Left cardiac atrium (tissue), 4 donors: ENCODE data around the gene TNS2. TPM values are rescaled to one million over a fixed set of nuclear protein-coding genes. Genes with fewer than 3 reads are reported as not detected.
"Not testable (repeated sequence)": the region's sequence is repeated elsewhere in the genome, so short reads cannot be mapped to it uniquely, and the experiment has no call there.

Experiments used
- ATAC-seq, 2 donors: fragments of 200-7000 bp; cut with Tn5 transposase; one replicate each; pipeline ENCODE4 v1.9.1; 2020; ENCODE audit warnings: mild to moderate bottlenecking in 2 of 2, moderate library complexity in 2 of 2
- DNase-seq: peaks from one replicate; pipeline ENCODE4 v3.0.0-alpha.2; 2020
- intact Hi-C, 2 donors: fragments of 100-400 bp; cut with DNase I; formaldehyde crosslinking; loops; one replicate each; pipeline versions ENCODE4 v1.14.1 to v1.15.1; 2022 to 2023
- total RNA-seq, 2 donors: library from RNA; stranded (reverse); fragmentation: NEBNext Ultra II Directional; extraction: Animal tissue kit (Norgen Biotek cat#: 25700); gene quantifications; one replicate each; pipeline ENCODE4 v1.2.1, GENCODE V29; 2021
- donor health status: DM: no; HTN: yes; CAD: no.
- donor health status: DM: no; HTN: yes; CAD: no; lungs with severe emphysema.
- donor health status: DM: yes; HTN: yes; CAD: no.
- donor health status: Dilated cardiomyopathy.

TNS2 gene
- total RNA-seq, 2 donors from 2014 or later, result 108 to 122 TPM

DNA sequence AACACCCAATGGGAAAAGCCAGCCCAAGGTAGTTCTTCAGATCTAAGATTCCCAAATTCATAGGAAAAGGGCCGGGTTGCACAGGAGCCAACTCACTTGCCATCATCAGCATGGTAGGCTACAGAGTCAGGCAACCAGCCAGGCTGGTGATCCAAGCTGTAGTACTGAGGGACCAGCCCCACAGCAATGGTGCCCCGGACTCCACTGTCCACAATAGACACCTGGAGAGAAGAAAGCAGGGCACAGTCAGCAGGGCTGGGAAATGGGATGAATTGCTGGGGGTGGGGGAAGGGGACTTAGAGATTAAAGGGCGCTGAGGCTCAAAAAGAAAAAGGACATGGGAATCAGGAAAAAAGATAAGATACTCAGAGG, 25.1 kb downstream of the TNS2 start:
- ATAC-seq, result no peak
- DNase-seq, result no peak
- intact Hi-C loops, result no loop called here

DNA sequence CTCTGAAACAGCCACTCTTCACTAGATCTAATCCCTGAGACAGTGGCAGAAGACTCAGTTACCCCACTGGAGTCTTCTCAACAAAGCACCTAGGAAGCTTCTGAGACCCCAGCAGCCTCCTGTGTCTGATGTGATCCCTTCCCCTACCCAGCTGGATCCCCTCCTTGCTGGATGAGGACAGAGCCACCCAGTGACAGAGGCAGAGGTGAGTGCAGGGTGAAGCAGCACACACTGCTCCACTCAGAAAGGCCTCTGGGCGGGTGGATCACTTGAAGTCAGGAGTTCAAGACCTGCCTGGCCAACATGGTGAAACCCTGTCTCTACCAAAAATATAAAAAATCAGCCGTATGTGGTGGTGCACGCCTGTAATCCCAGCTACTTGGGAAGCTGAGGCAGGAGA, 26.6 kb downstream of the TNS2 start:
- DNase-seq, result no peak
- no peak for ATAC-seq
- intact Hi-C loops, result no loop called here

DNA sequence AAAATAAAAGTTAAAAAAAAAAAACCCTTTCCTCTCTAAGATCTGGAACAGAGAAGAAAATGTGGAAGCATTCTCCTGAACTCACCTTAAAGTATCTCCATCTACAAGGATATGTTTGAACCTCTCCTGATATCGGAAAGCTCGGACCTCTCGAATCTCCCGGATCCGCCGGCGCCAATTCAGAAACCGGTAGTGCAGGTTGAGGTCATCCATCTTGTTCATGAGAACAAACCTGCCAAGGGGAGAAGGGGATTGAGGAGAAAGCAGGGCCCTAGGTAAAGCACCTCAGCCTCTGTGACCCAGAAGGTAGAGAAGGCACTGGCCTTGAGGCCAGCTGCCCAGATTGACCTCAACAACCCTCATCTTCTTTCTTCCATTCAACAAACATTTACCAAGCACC, 27.2 kb downstream of the TNS2 start:
- no peak for ATAC-seq

DNA sequence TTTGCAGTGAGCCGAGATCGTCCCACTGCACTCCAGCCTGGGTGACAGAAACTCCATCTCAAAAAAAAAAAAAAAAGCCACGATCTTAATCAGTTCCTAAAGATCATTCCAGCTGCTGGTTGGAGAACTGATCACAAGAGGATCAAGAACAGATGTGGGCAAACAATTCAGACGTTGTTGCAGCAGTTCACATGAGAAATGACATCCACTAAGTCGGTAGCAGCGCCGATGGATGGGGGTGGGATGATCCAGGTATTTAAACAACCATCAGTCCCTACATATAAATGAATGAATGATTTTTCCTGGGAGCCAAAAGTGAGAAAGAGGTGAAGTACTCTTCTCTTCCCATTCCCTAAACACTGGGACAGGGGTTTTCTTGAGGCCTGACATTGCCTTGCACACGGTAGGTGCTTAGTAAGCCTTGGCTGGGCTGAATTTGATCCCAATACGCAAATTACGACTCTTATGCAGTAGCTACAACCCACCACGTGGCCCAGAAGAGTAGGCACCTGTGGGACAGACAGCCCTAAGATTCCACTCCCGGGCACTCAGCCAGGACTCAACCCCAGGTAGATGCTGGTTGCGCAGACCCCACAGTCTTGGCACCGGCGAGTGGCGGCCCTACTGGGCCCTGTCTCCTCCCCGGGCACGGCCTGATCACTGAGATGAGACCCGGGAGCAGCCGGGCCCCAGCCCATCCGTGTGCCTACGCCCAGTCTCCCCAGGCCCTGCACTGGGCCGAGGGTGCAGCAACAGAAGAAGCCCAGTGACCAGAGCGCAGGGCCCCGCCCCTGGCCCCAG, 28.8 kb downstream of the TNS2 start:
- intact Hi-C loops, result no loop called here
- ATAC-seq (peak in 1 of 2 donors; percentile 3), DNase-seq (no peak)

More for the DNA sequence above, 27.2 kb downstream of the TNS2 start:
- DNase-seq, result no peak
- intact Hi-C loops, result no loop called here

DNA sequence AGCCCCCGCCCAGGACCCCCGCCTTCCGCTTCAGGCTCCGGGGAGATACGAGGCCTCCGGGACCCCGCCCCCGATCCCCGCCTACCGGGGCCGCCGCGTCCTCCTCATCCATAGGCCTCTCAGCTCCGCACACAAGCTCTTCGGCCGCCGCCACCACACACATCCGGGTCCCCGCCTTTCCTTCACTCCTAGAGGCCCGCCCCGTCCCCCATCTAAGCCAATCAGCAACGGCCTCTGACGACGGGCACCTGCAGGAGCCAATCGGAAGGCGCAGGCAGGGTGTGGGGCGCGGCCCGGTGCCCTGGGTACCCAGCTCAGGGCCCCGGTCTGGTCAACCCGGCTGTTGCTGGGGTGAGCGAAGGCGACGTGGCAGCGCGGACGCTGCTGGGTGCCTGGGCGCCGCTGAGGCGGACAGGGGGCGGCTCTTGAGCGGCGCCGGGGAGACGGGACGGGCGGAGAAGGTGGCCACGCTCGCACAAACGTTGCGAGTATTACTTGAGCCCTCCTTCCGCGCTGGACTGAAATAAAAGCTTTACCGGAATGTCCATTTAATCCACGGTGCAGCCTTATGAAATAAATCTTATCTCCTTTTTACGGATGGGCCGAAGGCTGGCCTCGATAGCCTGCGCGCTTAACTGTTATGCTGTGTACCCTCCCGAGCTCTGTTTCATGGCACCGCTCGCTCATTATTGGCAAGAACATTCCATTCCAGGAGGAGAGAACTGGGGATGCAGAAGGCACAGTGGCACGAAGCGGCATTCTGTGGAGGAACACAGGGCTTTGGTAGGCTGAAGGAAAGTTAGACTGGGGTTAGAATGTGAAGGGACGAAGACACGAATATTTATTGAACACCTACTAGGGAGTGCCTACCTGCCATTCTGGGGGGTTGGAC, 29.6 kb downstream of the TNS2 start, which contains the start of gene SPRYD3:
TSS of gene SPRYD3 (minus strand) at position 165 of the 892 bp plus-strand sequence. CDS start at position 108, 57 bp downstream.
- DNase-seq, result peak; percentile 98
- peak; percentile 99 for ATAC-seq
- intact Hi-C loops, result no loop called here

DNA sequence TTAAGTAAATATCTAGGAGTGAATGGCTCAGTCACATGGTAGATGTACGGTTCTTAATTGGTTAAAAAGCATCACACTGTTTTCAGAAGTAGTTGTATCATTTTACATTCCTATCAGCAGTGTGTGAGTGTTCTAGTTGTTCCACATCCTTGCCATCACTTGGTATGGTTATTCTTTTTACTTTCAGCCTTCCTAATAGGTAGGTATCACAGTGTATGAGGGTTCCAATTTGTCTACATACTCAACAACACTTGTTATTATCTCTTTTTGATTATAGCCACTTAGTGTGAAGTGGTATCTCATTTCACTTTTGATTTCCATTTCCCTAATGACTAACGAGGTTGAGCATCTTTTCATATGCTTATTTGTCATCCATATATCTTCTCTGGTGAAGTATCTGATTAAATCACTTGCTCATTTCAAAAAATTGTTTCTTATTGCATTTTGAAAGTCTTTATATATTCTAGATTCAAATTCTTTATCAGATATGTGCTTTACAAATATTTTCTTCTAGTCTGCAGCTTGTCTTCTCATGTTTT, 32.8 kb downstream of the TNS2 start:
- intact Hi-C loops, result no loop called here
- no peak for DNase-seq
- no peak for ATAC-seq

DNA sequence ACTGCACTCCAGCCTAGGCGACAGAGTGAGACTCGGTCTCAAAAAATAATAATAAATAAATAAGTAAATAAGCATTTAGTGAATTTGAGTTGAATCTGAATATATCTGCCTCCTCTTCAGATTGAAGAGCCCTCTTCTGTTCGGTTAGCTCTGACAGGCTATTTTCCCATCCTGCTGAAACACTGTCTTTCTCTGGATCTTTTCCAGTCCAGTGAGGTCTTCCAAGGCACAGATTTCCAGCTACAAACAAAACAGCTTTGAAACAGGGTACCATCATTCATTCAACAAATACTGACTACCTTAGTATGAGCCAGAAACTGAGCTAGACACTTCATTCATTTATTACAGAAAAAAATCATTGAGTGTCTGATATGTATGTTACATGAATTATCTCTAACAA, 36.5 kb downstream of the TNS2 start:
- DNase-seq (no peak), ATAC-seq (no peak)
- intact Hi-C loops, result no loop called here

DNA sequence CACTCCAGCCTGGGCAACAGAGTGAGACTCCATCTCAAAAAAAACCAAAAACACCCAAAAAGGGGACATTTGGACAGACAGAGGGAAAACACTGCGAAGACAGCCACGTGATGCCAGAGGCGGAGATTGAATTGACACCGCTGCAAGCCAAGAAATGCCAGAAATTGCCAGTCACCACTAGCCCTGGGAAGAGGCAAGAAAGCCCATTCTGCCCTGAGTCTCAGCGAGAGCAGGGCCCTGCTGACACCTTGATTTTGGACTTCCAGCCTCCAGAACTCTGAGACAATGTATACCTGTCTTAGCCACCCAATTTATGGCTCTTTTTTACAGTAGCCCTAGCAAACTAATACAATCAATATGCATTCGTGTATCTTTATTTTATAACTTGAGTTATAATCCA, 40.2 kb downstream of the TNS2 start:
- ATAC-seq, result no peak
- intact Hi-C loops, result no loop called here
- no peak for DNase-seq

DNA sequence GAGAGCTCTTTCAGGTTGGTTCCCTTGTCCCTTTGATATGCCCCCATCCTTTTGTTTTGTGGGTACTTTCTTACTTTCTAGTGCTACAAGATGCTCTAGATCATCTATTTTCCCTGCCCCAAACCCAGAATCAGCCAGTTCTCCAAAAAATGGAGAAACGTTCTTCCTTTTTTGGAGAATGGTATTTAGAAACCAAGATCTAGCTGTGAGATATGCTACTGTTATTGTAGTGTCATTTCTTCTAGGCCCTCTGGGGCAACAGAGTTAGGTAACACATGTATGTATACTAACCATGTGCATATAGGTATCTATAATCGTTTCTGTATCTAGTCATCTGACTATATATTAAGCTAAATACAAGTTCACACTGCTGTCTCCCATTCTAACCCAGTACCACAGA, 40.7 kb downstream of the TNS2 start:
- intact Hi-C loops, result no loop called here
- DNase-seq (no peak), ATAC-seq (no peak)

DNA sequence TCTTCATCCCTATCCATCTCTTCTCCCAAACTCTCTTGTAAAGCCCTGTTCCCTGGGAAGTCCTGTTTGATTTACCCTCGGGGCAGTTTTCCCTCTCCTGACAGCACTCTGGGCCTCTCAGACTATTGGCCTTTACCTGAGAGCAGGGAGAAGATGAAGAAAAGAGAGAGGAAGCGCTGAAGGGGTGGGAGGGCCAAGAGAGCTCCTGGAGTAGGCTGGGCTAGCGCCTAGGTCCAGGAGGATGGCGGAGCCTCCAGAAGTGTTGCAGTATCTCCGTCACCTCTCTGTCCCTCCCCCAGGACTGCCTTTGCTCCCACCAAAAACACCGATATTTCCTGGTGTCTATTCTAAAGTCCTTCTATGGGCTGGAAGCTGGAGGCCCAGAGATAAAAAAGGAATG, 41.9 kb downstream of the TNS2 start:
- ATAC-seq (no peak), DNase-seq (no peak)
- intact Hi-C loops, result no loop called here

DNA sequence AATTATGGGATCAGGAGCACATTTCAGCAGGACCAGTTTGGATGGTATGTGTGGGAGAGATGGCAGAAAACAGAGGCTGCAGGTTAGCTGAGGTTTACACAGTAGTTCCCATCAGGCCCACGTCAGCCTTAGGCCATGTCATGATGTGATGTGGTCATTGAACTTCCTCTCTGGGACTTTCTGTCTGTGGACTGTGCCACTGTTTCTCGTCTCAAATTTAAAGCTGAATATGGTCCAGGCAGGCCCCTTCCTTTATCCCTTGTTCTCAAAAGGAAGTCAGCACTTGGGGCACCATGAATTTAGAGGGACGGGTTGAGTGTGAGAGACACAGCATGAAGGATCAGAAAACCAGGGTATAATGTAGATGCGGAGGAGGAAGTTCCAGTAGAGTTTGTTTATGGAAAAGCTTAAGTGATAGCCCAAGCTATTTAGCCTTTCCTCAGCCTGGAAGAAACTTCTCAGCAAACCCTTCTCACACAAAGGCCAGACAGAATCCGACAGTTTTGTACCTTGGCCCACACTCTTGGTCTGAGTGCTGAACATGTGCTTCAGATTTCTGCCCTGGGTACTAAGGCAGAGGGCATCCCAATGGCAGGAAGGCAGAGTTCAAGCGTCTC, 44.0 kb downstream of the TNS2 start:
- intact Hi-C loops, result no loop called here
- no peak for ATAC-seq
- no peak for DNase-seq

DNA sequence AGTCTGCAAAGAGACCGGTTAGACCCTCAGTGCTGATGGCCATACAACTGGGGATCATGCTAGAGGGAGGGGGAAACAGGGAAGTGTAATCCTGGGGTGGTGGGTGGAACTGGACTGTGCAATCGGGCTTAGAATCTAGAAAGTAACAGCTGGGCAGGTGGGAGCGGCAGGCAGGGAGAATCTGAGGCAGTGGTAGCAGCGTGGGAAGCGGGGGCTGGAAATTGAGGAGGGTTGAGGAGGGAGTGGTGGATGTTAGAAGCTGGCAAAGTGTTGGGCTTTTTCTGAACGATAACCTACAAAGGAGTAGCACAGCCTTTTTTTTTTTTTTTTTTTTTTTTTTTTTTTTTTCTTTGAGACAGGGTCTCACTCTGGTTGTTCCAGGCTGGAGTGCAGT, 44.5 kb downstream of the TNS2 start:
- DNase-seq, result no peak
- no peak for ATAC-seq
- intact Hi-C loops, result no loop called here

DNA sequence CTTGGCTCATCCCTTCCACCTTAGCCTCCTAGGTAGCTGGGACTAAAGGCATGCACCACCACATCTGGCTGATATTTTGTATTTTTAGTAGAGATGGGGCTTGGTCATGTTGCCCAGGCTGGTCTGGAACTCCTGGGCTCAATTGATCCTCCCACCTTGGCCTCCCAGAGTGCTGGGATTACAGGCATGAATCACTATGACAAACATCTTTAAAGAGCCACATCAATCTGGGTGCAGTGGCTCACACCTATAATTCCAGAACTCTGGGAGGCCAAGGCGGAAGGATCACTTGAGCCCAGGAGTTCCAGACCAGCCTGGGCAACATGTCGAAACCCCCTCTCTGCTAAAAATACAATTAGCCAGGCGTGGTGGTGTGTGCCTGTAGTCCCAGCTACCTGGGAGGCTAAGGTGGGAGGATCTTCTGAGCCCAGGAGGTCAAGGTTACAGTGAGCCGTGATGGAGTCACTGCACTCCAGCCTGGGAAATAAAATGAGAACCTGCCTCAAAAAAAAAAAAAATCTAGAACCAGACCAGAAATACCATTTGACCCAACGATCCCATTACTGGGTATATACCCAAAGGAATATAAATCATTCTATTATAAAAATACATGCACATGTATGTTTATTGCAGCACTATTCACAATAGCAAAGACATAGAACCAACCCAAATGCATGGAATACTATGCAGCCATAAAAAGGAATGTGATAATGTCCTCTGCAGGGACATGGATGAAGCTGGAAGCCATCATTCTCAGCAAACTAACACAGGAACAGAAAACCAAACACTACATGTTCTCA, 45.1 kb downstream of the TNS2 start:
- ATAC-seq, intact Hi-C loops, DNase-seq: not testable (repeated sequence)

DNA sequence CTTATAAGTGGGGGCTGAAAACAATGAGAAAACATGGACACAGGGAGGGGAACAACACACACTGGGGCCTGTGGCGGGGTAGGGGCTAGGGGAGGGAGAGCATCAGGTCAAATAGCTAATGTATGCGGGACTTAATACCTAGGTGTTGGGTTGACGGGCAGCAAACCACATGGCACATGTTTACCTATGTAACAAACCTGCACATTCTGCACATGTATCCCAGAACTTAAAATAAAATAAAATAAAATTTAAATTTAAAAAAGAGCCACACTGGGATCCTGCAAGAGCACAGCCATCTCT, 45.7 kb downstream of the TNS2 start:
- intact Hi-C loops, ATAC-seq, DNase-seq: not testable (repeated sequence)

DNA sequence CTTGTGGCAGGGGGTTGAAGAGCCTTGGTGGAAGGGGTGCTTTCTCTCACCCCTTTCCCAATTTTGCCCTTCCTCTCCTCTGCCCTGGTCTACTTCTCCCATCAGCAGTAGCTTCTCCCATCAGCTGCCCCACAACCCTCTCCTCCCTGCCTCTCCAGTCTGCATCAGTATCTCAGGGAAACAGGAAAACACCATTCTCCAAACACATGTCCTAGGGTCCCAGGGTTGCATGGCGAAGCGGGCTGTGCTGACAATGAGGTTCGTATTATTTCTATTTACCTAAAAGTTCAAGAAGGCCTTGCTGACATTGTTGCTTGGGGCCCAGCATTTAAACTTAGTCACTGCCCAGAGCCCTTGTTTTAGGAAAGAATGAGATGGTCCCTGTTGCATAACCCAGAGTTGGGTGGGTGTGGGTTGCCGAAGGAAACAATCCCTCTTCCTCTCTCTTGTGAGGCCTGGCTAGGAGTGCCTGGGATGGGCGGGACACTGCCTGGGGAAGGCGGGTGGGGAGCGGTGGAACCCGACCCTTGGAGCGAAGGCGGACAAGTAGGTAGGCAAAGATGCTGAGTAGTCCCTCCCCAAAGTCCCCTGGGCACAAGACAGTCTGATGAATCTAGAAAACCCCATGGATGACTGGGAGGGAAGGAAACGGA, 46.4 kb downstream of the TNS2 start:
- ATAC-seq, result peak; percentile 52 to 69
- DNase-seq, result peak; percentile 88
- intact Hi-C loops, result no loop called here

DNA sequence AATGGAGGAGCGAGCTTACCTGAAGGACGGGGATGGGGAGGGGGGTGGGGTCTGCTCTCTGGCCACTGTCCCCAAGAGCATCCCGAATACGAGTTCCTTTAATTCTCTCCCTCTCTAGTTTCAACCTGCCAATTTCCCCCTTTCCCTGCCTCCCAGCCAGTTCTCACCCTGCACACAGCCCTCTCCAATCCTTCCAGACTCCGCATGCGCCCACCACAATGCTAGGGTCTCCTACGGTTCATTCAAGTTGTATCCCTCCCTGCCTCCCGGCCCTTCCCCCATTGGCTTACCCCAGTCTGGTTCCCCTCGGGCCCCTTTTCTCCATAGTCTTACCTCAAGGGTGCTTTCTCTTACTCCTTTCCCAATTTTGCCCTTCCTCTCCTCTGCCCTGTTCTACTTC, 46.9 kb downstream of the TNS2 start:
- ATAC-seq, result no peak
- intact Hi-C loops, result no loop called here
- no peak for DNase-seq

DNA sequence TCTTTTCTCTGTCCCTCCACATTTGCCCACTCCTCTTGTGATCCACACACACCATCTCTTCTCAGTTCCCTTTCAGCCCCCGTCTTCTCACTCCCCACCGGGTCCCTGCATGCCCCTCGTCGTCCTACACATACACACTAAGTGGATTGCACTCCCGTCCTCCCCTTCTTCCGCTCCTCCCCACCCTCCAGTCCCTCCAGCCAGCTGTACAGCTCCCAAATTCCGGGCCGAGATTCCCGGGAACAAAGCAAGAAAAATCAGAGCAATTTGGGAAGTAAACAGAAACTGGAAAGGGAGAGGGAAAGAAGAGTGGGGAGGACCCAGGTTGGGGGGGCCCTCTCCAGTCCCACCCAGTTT, 47.3 kb downstream of the TNS2 start:
- no peak for DNase-seq

DNA sequence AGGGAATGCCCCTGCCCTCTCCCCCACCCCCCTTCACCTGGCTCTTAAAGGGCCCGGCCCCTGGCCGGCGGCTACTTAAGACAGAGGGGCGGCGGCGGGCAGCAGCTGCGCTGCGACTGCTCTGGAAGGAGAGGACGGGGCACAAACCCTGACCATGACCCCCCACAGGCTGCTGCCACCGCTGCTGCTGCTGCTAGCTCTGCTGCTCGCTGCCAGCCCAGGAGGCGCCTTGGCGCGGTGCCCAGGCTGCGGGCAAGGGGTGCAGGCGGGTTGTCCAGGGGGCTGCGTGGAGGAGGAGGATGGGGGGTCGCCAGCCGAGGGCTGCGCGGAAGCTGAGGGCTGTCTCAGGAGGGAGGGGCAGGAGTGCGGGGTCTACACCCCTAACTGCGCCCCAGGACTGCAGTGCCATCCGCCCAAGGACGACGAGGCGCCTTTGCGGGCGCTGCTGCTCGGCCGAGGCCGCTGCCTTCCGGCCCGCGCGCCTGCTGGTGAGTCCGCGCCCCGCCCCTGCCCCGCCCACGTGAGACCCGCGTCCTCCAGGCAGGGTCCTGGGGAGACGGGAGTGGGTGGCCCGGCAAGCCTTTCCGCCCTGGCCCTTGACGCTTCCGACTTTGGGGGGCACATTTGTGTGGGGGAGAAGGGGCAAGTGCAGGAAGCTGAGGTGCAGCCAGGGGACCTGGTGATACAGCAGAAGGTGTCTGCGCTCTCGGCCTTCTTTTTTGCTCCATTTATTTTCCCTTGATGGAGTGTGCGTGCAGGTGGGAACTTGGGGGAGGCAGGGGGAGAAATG, 47.9 kb downstream of the TNS2 start, which contains the start of gene IGFBP6:
TSS of gene IGFBP6 (plus strand) at position 104 of the 790 bp plus-strand sequence. CDS start at position 155, 51 bp downstream.
- DNase-seq (peak; percentile 76), ATAC-seq (peak; percentile 69 to 74)
- intact Hi-C loops, result loop anchor here in 1 of 2 donors (2.0 kb wide), 1 partner anchor 31 kb away; no protein-coding TSS in a partner anchor

More for the DNA sequence above, 47.3 kb downstream of the TNS2 start:
- peak; percentile 44 to 48 for ATAC-seq
- intact Hi-C loops, result no loop called here
